SK-N-SH treated with all-trans-retinoic acid at 6 μM for 48 hours (cell line): ENCODE results near the gene TAF15.

Source experiments
- CREB5 ChIP-seq: fragments of 250-450 bp; sonication (Bioruptor Pico); IDR thresholded peaks from 2 replicates; pipeline ENCODE4 v1.5.1; 2020; ENCODE audit warnings: low read depth, mild to moderate bottlenecking, moderate library complexity
- CSRNP3 ChIP-seq: fragments of 250-450 bp; sonication (Bioruptor Pico); IDR thresholded peaks from 2 replicates; pipeline ENCODE4 v1.5.1; 2021; ENCODE audit warnings: mild to moderate bottlenecking, moderate library complexity
- ESRRG ChIP-seq: fragments of 250-450 bp; sonication (Bioruptor Pico); IDR thresholded peaks from 2 replicates; pipeline ENCODE4 v1.6.1; 2021; ENCODE audit warnings: mild to moderate bottlenecking
- ISL1 ChIP-seq: fragments of 250-450 bp; sonication (Bioruptor Pico); IDR thresholded peaks from 2 replicates; pipeline ENCODE4 v2.1.2; 2022; ENCODE audit warnings: mild to moderate bottlenecking, moderate library complexity
- TSHZ2 ChIP-seq: fragments of 250-450 bp; sonication (Bioruptor Pico); IDR thresholded peaks from 2 replicates; pipeline ENCODE4 v1.5.0; 2020; ENCODE audit warnings: mild to moderate bottlenecking, moderate library complexity
- ZC3H10 ChIP-seq: fragments of 250-450 bp; sonication (Bioruptor Pico); IDR thresholded peaks from 2 replicates; pipeline ENCODE4 v1.5.1; 2021; ENCODE audit warnings: mild to moderate bottlenecking, moderate library complexity
- ZFP30 ChIP-seq: fragments of 450-650 bp; formaldehyde crosslinking; IDR thresholded peaks from 2 replicates; pipeline ENCODE4 v1.5.0; 2022; ENCODE audit warnings: mild to moderate bottlenecking, moderate library complexity
- ZNF8 ChIP-seq: fragments of 450-650 bp; formaldehyde crosslinking; IDR thresholded peaks from 2 replicates; pipeline ENCODE4 v1.5.0; 2020; ENCODE audit warnings: mild to moderate bottlenecking, moderate library complexity
- TF ChIP-seq, protein P1 (sequence below): fragments of 250-450 bp; sonication (Bioruptor Pico); IDR thresholded peaks from 2 replicates; pipeline ENCODE4 v1.8.0; 2020; ENCODE audit warnings: mild to moderate bottlenecking, moderate library complexity, borderline replicate concordance

DNA sequence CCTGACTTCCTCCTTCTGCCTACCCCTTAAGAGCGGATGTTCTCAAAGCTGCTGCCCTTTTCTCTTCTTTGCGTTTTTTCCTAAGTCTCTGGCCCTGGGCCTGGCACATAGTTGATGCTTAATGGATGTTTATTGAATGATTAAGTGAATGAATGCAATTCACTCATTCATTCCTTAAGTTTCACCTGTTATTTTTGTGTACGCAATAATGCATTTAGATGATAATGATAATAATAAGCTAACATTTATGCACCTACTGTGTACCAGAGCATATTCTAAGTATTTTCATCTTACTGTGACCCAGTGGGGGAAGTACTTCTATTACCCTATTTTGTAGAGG, 66.5 kb downstream of the TAF15 start:
- no peak for TF ChIP-seq ZFP30 (CRISPR knock-in tag)
- TF ChIP-seq CSRNP3 = no peak
- TF ChIP-seq, protein P1, sequence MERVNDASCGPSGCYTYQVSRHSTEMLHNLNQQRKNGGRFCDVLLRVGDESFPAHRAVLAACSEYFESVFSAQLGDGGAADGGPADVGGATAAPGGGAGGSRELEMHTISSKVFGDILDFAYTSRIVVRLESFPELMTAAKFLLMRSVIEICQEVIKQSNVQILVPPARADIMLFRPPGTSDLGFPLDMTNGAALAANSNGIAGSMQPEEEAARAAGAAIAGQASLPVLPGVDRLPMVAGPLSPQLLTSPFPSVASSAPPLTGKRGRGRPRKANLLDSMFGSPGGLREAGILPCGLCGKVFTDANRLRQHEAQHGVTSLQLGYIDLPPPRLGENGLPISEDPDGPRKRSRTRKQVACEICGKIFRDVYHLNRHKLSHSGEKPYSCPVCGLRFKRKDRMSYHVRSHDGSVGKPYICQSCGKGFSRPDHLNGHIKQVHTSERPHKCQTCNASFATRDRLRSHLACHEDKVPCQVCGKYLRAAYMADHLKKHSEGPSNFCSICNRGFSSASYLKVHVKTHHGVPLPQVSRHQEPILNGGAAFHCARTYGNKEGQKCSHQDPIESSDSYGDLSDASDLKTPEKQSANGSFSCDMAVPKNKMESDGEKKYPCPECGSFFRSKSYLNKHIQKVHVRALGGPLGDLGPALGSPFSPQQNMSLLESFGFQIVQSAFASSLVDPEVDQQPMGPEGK (CRISPR knock-in tag) = no peak
- no peak for TF ChIP-seq ISL1 (CRISPR knock-in tag)
- TF ChIP-seq TSHZ2 (CRISPR knock-in tag) = no peak
- no peak for TF ChIP-seq ZC3H10 (CRISPR knock-in tag)
- TF ChIP-seq ESRRG (CRISPR knock-in tag) = no peak
- TF ChIP-seq ZNF8 (CRISPR knock-in tag) = no peak
- no peak for TF ChIP-seq CREB5 (CRISPR knock-in tag)
